ENCODE measurements around the gene ITGB7. TPM values are rescaled to one million over a fixed set of nuclear protein-coding genes. Genes with fewer than 3 reads are reported as not detected.

Gene ITGB7
- total and polyA plus RNA-seq, 10 of the 15 experiments (the other 5 are each of a cell fraction or from before 2014, with no cell fraction given): 54.5 to 487 (median 252) TPM

DNA sequence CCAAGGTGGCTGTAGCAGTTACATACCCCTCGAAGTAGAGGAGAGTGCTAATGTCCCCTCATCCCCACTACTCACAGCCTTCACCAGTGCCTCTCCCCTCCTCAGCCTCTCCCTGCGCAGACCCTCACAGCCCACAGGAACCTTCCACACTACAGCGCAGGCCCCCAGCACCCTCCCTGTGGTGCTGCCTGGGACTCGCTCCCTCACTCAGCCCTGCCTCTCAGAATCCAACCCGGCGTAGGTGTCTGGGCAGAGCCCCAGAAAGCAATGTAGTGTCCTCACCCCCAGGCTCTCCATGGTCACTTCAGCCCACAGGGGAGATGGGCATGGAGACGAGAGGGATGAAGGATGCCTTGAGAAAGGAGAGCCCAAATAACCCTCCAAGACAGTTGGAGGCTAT lies 37.4 kb downstream of the ITGB7 start:
- Histone ChIP-seq H4K20me1 (ENCODE audit: control insufficient read depth, insufficient read depth) (no peaks in the 10 kb centered on the region), H3K4me2 (ENCODE audit: control insufficient read depth, insufficient read depth) (no peak overlapping the region), H3K36me3 (ENCODE audit: control insufficient read depth in 2 of 2, insufficient read depth in 2 of 2, low read length in 1 of 2) (peaks cover 0 to 1% of the 10 kb centered on the region in 2 experiments; a peak in 1 of 4 replicates), H2AFZ (ENCODE audit: control insufficient read depth, low read depth, low read length) (no peak overlapping the region), H3K27me3 (replicated peaks in 1 of 2; ENCODE audit: control insufficient read depth in 2 of 2, insufficient read depth in 2 of 2, low read length in 1 of 2) (no peaks in the 10 kb centered on the region), H3K9ac (ENCODE audit: control insufficient read depth, insufficient read depth, low read length) (no peak overlapping the region), H3K4me3 (no peak overlapping the region), H3K27ac (ENCODE audit: control insufficient read depth, insufficient read depth) (no peak overlapping the region), H3K4me1 (ENCODE audit: control insufficient read depth, insufficient read depth, low read length) (no peaks in the 10 kb centered on the region), H3K9me3 (replicated peaks; ENCODE audit: control insufficient read depth, insufficient read depth, low read length) (no peaks in the 10 kb centered on the region), H3K79me2 (ENCODE audit: control insufficient read depth, insufficient read depth, low read length) (no peaks in the 10 kb centered on the region)
- intact Hi-C loops (cut with micrococcal nuclease; ENCODE audit: unreplicated experiment) (no loop called here), in situ Hi-C loops (cut with MboI) (no loop called here)
- ATAC-seq: no peak
- TF ChIP-seq ZBED1 (IDR thresholded peaks at IDR 0.05; ENCODE audit: borderline replicate concordance): no peak
- no peak for TF ChIP-seq POLR2AphosphoS2 (IDR thresholded peaks at IDR 0.05; ENCODE audit: low read depth, low read length)
- TF ChIP-seq, protein P1, sequence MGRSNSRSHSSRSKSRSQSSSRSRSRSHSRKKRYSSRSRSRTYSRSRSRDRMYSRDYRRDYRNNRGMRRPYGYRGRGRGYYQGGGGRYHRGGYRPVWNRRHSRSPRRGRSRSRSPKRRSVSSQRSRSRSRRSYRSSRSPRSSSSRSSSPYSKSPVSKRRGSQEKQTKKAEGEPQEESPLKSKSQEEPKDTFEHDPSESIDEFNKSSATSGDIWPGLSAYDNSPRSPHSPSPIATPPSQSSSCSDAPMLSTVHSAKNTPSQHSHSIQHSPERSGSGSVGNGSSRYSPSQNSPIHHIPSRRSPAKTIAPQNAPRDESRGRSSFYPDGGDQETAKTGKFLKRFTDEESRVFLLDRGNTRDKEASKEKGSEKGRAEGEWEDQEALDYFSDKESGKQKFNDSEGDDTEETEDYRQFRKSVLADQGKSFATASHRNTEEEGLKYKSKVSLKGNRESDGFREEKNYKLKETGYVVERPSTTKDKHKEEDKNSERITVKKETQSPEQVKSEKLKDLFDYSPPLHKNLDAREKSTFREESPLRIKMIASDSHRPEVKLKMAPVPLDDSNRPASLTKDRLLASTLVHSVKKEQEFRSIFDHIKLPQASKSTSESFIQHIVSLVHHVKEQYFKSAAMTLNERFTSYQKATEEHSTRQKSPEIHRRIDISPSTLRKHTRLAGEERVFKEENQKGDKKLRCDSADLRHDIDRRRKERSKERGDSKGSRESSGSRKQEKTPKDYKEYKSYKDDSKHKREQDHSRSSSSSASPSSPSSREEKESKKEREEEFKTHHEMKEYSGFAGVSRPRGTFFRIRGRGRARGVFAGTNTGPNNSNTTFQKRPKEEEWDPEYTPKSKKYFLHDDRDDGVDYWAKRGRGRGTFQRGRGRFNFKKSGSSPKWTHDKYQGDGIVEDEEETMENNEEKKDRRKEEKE (IDR thresholded peaks at IDR 0.05): no peak
- TF ChIP-seq CBX5 (IDR thresholded peaks at IDR 0.05; ENCODE audit: low read depth): no peak
- TF ChIP-seq, protein P2, sequence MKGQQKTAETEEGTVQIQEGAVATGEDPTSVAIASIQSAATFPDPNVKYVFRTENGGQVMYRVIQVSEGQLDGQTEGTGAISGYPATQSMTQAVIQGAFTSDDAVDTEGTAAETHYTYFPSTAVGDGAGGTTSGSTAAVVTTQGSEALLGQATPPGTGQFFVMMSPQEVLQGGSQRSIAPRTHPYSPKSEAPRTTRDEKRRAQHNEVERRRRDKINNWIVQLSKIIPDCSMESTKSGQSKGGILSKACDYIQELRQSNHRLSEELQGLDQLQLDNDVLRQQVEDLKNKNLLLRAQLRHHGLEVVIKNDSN (IDR thresholded peaks at IDR 0.05; ENCODE audit: borderline replicate concordance, extremely low read length, insufficient read depth, low read depth, low read length): no peak
- TF ChIP-seq, protein P3, sequence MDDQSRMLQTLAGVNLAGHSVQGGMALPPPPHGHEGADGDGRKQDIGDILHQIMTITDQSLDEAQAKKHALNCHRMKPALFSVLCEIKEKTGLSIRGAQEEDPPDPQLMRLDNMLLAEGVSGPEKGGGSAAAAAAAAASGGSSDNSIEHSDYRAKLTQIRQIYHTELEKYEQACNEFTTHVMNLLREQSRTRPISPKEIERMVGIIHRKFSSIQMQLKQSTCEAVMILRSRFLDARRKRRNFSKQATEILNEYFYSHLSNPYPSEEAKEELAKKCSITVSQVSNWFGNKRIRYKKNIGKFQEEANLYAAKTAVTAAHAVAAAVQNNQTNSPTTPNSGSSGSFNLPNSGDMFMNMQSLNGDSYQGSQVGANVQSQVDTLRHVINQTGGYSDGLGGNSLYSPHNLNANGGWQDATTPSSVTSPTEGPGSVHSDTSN (IDR thresholded peaks at IDR 0.05; ENCODE audit: insufficient replicate concordance, low read depth, low read length): no peak
- TF ChIP-seq, protein P4, sequence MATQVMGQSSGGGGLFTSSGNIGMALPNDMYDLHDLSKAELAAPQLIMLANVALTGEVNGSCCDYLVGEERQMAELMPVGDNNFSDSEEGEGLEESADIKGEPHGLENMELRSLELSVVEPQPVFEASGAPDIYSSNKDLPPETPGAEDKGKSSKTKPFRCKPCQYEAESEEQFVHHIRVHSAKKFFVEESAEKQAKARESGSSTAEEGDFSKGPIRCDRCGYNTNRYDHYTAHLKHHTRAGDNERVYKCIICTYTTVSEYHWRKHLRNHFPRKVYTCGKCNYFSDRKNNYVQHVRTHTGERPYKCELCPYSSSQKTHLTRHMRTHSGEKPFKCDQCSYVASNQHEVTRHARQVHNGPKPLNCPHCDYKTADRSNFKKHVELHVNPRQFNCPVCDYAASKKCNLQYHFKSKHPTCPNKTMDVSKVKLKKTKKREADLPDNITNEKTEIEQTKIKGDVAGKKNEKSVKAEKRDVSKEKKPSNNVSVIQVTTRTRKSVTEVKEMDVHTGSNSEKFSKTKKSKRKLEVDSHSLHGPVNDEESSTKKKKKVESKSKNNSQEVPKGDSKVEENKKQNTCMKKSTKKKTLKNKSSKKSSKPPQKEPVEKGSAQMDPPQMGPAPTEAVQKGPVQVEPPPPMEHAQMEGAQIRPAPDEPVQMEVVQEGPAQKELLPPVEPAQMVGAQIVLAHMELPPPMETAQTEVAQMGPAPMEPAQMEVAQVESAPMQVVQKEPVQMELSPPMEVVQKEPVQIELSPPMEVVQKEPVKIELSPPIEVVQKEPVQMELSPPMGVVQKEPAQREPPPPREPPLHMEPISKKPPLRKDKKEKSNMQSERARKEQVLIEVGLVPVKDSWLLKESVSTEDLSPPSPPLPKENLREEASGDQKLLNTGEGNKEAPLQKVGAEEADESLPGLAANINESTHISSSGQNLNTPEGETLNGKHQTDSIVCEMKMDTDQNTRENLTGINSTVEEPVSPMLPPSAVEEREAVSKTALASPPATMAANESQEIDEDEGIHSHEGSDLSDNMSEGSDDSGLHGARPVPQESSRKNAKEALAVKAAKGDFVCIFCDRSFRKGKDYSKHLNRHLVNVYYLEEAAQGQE (IDR thresholded peaks at IDR 0.05; ENCODE audit: low read depth, low read length): no peak
- TF ChIP-seq BMI1 (IDR thresholded peaks at IDR 0.05; ENCODE audit: borderline replicate concordance): no peak
- no peak for TF ChIP-seq KAT2A (conservative IDR thresholded peaks at IDR 0.05; ENCODE audit: control insufficient read depth, low read depth, low read length)
- no peak for TF ChIP-seq POLR2A (IDR thresholded peaks at IDR 0.05; ENCODE audit: low read depth, low read length)
- no peak for TF ChIP-seq CEBPB (IDR thresholded peaks at IDR 0.05; ENCODE audit: borderline replicate concordance in 1 of 2, low read depth in 2 of 2, low read length in 2 of 2)
- TF ChIP-seq SREBF2 (IDR thresholded peaks at IDR 0.05; ENCODE audit: low read length): no peak
- TF ChIP-seq TCF3 (IDR thresholded peaks at IDR 0.05; ENCODE audit: borderline replicate concordance, insufficient read depth, low read depth, low read length): no peak
- TF ChIP-seq POLR2AphosphoS5 (IDR thresholded peaks at IDR 0.05; ENCODE audit: low read length): no peak
- TF ChIP-seq MYC (IDR thresholded peaks at IDR 0.05; ENCODE audit: insufficient read depth, insufficient read length, insufficient replicate concordance, low read length, severe bottlenecking): no peak
- POLR2A ChIA-PET: no interaction called here
- SMC1A ChIA-PET (ENCODE audit: uncharacterized antibody, unreplicated experiment): no interaction called here
- DNase-seq (ENCODE audit: low read depth, low spot score): no peak
- no TSS peak for BruUV-seq (replicated peaks)
- WGBS (ENCODE audit: insufficient coverage, insufficient replicate concordance, low lambda C conversion rate, missing lambda C conversion rate): 86% methylated on average over 7 of the region's 7 CpGs
- CTCF ChIA-PET: interaction anchor here (8.0 kb wide), 1 partner anchor 10 kb away, joined by 66 read pairs; no protein-coding TSS in a partner anchor
- no peak for FAIRE-seq
- RAD21 ChIA-PET (ENCODE audit: unreplicated experiment): no interaction called here

Data from GM12878 (cell line).